Astrocyte of the cerebellum (primary cell): Measurements from ENCODE around the gene FGG.

Experiments
- DNase-seq: peaks from one replicate; pipeline ENCODE4 v3.0.0-alpha.2; 2011; ENCODE audit warnings: low read depth
- H3K4me3 ChIP-seq: 2 replicates; pipeline ENCODE4 v1.5.1; 2011; ENCODE audit warnings: mild to moderate bottlenecking, low read depth, low read length, moderate library complexity
- in situ Hi-C: cut with HindIII; loops from 2 replicates; pipeline ENCODE4 v1.10.0; 2017; ENCODE audit warnings: low sequenced_read_pairs
- TF ChIP-seq, protein P1 (sequence below): IDR thresholded peaks from 2 replicates; pipeline ENCODE4 v1.5.1; 2012; ENCODE audit warnings: low read length, low read depth, moderate library complexity, mild to moderate bottlenecking; ENCODE audit errors: missing control alignments

FGG gene

DNA sequence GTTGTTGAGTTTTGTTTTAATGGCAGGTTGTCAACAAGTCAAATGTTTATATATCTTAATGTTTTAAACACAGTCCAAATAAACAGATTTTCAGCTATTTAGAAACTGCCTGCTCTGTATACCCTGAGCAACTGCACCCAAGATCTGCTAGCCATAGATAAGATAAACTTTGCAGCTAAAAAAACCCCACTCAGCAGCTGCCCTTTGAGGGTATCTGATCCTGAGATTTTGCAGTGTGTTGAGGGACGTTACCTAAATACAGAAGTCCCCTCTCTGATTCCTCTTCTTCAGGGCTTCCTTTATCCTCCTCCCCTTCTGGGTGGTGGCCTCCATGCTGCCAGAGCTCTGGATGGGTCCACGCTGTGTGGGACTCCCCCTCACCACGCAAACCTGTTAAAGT is 11.0 kb upstream of the FGG start:
- no peak for DNase-seq
- in situ Hi-C loops: no loop called here
- TF ChIP-seq, protein P1, sequence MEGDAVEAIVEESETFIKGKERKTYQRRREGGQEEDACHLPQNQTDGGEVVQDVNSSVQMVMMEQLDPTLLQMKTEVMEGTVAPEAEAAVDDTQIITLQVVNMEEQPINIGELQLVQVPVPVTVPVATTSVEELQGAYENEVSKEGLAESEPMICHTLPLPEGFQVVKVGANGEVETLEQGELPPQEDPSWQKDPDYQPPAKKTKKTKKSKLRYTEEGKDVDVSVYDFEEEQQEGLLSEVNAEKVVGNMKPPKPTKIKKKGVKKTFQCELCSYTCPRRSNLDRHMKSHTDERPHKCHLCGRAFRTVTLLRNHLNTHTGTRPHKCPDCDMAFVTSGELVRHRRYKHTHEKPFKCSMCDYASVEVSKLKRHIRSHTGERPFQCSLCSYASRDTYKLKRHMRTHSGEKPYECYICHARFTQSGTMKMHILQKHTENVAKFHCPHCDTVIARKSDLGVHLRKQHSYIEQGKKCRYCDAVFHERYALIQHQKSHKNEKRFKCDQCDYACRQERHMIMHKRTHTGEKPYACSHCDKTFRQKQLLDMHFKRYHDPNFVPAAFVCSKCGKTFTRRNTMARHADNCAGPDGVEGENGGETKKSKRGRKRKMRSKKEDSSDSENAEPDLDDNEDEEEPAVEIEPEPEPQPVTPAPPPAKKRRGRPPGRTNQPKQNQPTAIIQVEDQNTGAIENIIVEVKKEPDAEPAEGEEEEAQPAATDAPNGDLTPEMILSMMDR: no peak
- H3K4me3 ChIP-seq: no peak overlapping the region

DNA sequence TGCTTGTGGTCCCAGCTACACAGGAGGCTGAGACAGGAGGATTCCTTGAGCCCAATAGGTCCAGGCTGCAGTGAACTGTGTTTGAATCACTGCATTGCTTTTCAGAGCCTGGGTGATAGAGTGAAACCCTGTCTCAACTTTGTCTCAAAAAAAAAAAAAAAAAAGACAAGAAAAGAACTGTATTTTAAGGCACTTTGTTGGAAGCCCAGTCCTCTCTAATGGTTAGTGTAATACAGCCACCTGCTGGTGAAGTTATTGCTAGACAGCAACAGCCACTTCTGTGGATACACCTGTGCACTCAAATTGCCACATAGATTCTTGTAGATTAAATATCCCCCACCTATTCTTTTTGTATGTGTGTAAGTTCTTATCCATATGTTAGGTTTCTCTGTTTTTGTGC is 10.1 kb upstream of the FGG start:
- DNase-seq: peak; percentile 37
- no peak overlapping the region for H3K4me3 ChIP-seq
- TF ChIP-seq, protein P1: peak; percentile 71
- in situ Hi-C loops: no loop called here

DNA sequence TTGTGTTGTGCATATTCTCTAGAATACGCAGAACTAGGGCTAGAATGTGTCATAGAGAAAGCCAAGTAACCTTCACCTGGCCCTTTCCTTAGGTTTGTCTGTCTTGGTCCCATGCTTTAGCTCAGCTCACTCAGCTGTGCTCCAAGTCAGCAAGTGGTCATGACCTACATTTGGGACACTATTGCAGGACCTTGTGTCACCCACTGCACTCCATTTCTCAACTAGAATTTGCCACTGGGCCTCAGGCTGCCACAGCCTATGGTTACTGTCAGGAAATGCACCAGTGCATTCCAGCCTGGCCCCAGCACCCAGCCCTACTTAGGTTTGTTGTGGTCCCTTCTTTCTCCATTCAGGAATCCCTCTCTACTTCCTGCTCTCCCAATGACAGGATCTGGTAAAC is 7.7 kb upstream of the FGG start:
- no peak for DNase-seq
- in situ Hi-C loops: no loop called here
- TF ChIP-seq, protein P1: no peak
- H3K4me3 ChIP-seq: no peak overlapping the region

DNA sequence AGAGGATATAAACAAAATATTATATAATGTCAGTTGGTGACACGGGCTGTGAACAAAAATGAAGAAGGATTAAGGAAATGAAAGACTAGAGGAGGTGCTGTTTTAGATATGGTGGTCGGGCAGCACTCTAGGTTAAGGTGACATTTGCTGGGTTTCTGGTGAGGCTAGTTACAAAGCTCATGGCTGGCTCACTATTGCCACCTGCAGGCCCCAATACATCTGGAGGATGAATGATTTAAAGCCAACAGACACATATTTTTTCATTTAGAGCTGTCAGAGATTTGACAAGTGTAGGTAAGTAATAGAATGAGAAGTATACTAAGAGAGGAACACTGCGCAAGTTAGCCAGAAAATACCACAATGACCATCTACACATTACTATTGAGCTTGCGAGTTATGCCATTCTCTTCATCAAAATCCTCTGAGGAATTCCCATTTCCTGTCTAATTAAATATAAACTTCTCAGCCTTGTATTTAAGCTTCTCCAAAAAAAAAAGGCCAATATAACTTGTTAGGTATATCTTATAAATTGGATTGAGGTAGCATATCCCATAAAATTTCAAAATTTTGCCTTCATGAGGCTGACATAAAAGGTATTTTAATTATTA is 6.4 kb upstream of the FGG start:
- DNase-seq: peak; percentile 38
- H3K4me3 ChIP-seq: no peak overlapping the region
- TF ChIP-seq, protein P1: peak; percentile 83
- in situ Hi-C loops: no loop called here

DNA sequence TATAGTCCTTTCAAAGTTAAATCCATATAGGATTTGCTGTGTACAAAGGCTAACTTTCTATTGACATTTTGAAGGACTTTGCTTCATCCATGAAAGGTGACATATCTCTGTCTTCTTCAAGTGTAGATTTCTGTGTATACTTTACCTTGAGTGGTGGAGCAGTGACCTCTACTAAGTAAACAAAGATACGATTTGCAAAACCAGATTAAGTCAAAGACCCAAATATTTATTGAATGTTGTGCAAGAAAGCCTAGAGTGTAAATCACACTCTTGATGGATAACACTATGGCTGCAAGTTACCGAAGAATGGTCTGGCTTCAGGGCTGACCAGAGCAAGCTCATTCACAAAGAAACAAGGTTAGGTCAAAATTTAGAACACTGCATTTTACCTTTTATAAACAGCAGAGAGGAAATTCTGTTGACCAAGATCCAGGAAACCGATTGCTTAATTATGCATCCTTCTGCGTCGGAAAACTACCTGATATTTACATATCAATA is 5.4 kb upstream of the FGG start:
- TF ChIP-seq, protein P1: no peak
- H3K4me3 ChIP-seq: no peak overlapping the region
- in situ Hi-C loops: no loop called here
- DNase-seq: no peak

DNA sequence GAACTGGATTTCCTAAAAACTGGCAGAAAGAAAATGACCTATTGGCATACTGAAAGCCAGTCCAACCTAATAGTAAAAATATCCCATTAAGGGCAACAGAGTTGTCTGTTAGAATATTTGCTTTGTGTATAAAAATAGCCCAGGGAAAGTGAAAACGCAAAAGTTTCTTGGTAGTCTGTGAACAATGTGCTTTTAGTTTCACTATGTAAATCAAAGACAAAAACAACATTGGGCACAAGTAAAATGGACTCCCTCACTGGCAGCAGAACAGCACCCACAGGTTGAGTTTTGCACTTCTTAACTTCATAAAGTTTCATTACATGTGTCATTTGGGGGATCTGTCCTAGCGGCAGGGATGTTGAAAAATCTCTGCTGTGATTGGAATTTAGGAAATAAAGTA is 4.3 kb upstream of the FGG start:
- TF ChIP-seq, protein P1: no peak
- in situ Hi-C loops: no loop called here
- DNase-seq: no peak
- H3K4me3 ChIP-seq: no peak overlapping the region
